ENCODE data around the gene ADCK2. TPM values are rescaled to one million over a fixed set of nuclear protein-coding genes. Genes with fewer than 3 reads are reported as not detected.
"Not testable (repeated sequence)": the region's sequence is repeated elsewhere in the genome, so short reads cannot be mapped to it uniquely, and the experiment has no call there.

The ADCK2 gene
- total and polyA plus RNA-seq, 5 donors = 11.7 to 17.9 (median 14.8) TPM

DNA sequence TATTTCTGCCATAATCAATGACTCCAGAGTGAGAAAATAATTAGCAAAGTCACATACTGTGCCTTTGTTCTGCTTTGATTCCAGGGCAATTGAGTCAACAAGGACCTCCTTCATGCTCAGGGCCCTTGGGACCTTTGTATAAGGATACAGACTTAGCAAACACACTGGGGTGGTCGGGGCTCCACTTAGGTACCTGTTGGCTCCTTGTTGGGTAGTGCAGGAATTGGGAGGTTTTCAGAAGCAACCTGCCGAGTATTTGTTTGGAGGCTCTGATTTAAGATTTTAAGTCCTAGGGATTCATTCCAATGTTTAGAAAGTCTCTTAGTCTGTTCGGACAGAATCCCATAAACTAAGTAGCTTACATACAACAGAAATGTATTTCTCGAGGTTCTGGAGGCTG is 3.0 kb downstream of the ADCK2 start:
- no peaks in the 10 kb centered on the region for H3K9me3 ChIP-seq (ENCODE audit: control insufficient read depth, low read length)
- H3K27ac ChIP-seq (ENCODE audit: low read length) = no peak overlapping the region
- H3K4me3 ChIP-seq (ENCODE audit: low read length) = no peak overlapping the region
- no peak for DNase-seq
- no peaks in the 10 kb centered on the region for H3K27me3 ChIP-seq (ENCODE audit: control insufficient read depth, insufficient read depth)
- no peaks in the 10 kb centered on the region for H3K4me1 ChIP-seq (ENCODE audit: control insufficient read depth, insufficient read depth, low read length)
- intact Hi-C loops (cut with DNase I) = no loop called here
- WGBS = 86% methylated on average over 4 of the region's 4 CpGs
- ATAC-seq = no peak

DNA sequence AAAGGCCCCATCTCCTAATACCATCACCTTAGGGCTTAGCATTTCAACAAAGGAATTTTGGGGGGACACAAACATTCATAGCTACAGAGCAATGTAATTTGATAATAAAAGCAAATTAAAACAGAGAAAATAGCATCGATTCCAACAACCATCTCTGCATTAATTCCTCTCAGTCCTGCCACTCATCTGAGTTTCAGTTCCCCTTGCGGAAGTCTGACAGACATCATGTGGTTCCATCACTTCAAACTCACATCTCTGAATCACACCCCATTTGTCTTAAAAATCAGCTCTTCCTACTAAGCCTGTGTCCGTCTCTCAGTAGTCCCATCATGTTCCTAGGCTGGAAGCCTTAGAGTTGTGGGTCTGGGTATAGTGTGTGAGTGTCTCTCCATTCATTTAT is 3.6 kb downstream of the ADCK2 start:
- WGBS = 85% methylated on average over 3 of the region's 3 CpGs
- no peaks in the 10 kb centered on the region for H3K4me1 ChIP-seq (ENCODE audit: control insufficient read depth, insufficient read depth, low read length)
- H3K9me3 ChIP-seq (ENCODE audit: control insufficient read depth, low read length) = no peaks in the 10 kb centered on the region
- intact Hi-C loops (cut with DNase I) = no loop called here
- ATAC-seq (no peak), DNase-seq (no peak)
- H3K27ac ChIP-seq (ENCODE audit: low read length) = no peak overlapping the region
- H3K4me3 ChIP-seq (ENCODE audit: low read length) = no peak overlapping the region
- H3K27me3 ChIP-seq (ENCODE audit: control insufficient read depth, insufficient read depth) = no peaks in the 10 kb centered on the region

DNA sequence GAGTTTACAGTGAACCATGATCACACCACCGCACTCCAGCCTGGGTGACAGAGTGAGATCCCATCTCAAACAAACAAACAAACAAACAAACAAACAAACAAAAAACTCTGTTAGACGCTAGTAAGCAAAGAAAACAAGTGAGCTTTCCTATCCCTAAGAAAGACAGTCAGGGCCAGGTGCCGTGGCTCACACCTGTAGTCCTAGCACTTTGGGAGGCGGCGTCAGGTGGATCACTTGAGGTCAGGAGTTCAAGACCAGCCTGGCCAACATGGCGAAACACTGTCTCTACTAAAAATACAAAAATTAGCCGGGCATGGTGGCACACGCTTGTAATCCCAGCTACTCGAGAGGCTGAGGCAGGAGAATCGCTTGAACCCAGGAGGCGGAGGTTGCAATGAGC is 4.2 kb downstream of the ADCK2 start:
- H3K9me3 ChIP-seq (ENCODE audit: control insufficient read depth, low read length); ATAC-seq; H3K4me1 ChIP-seq (ENCODE audit: control insufficient read depth, insufficient read depth, low read length); H3K27me3 ChIP-seq (ENCODE audit: control insufficient read depth, insufficient read depth); H3K27ac ChIP-seq (ENCODE audit: low read length); H3K4me3 ChIP-seq (ENCODE audit: low read length); intact Hi-C loops (cut with DNase I): not testable (repeated sequence)
- peak in 1 of 3 donors; percentile 34 for DNase-seq
- WGBS = 97% methylated on average over 11 of the region's 11 CpGs

DNA sequence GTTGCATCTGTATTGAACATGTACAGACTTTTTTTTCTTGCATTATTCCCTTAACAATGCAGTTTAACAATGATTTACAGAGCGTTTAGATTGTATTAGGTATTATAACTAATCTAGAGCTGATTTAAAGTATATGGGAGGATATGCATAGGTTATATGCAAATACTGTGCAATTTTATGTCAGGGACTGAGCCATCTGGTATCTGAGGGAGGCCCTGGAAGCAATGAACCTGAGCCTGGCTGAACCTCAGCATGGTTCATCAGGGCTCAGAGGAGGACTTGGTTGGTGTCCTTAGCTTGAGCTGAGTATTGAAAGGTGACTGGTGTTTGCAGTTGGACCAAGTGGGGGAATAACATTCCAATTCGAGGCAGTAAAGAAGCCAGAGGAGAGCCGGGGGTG is 4.8 kb downstream of the ADCK2 start:
- H3K9me3 ChIP-seq (ENCODE audit: control insufficient read depth, low read length) = no peaks in the 10 kb centered on the region
- no peaks in the 10 kb centered on the region for H3K27me3 ChIP-seq (ENCODE audit: control insufficient read depth, insufficient read depth)
- ATAC-seq (no peak), DNase-seq (no peak)
- 94% methylated on average over 3 of the region's 3 CpGs for WGBS
- intact Hi-C loops (cut with DNase I) = no loop called here
- H3K4me3 ChIP-seq (ENCODE audit: low read length) = no peak overlapping the region
- H3K27ac ChIP-seq (ENCODE audit: low read length) = no peak overlapping the region
- H3K4me1 ChIP-seq (ENCODE audit: control insufficient read depth, insufficient read depth, low read length) = no peaks in the 10 kb centered on the region

DNA sequence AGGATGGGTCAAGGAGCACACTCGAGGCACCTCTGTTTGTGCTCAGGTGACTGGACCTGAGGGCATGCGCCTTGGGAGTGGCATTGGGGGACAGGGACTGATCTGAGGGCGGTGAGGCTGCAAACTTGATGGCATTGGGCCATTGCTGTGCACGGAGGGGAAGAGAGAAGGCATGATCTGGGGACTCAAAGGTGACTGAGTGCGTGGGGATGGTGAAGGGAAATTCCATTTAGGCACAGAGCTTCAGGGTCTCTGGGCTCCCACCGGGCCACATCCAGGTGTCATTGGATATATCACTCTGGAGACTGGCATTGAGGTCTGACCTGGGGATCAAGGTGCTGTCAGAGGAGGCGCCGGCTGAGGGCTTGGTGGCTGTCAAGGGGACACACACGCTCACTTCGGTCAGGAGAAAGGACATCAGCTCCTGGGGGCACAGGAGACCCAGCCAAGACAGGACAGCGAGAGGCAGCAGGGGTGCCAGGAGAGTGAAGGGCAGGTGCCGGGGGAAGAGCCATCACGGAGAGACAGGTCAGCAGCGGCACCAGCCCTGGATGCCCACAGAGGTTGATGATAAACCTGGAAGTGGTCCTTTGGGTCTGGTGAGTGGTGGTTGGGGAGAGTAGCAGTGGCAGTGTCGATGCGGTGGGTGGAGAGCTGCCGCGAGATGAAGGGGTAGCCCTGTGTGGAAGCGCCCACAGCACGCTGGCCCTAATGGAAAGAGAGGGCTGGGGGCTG is 5.5 kb downstream of the ADCK2 start:
- no peaks in the 10 kb centered on the region for H3K9me3 ChIP-seq (ENCODE audit: control insufficient read depth, low read length)
- ATAC-seq = no peak
- H3K4me3 ChIP-seq (ENCODE audit: low read length) = no peak overlapping the region
- DNase-seq = peak in 1 of 3 donors; percentile 20
- WGBS = 92% methylated on average over 20 of the region's 20 CpGs
- intact Hi-C loops (cut with DNase I) = no loop called here
- H3K4me1 ChIP-seq (ENCODE audit: control insufficient read depth, insufficient read depth, low read length) = no peaks in the 10 kb centered on the region
- no peak overlapping the region for H3K27ac ChIP-seq (ENCODE audit: low read length)
- no peaks in the 10 kb centered on the region for H3K27me3 ChIP-seq (ENCODE audit: control insufficient read depth, insufficient read depth)

DNA sequence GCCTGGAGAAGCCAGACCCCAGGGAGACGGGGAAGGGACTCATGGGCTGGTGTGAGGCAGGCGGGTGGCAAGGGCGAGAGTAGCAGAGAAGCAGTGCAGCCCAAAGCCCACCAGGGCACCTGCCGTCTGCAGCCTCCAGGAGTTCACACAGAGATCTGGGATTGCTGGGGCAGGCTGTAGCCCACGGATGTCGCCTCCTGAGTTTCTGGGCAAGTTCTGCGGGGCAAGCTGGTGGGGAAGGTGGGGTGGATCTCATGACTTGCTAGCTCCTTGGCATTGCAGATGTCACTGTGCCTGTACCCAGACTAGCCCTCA is 6.0 kb downstream of the ADCK2 start:
- intact Hi-C loops (cut with DNase I) = no loop called here
- Histone ChIP-seq H3K4me3 (ENCODE audit: low read length) (no peak overlapping the region), H3K4me1 (ENCODE audit: control insufficient read depth, insufficient read depth, low read length) (no peaks in the 10 kb centered on the region), H3K9me3 (ENCODE audit: control insufficient read depth, low read length) (no peaks in the 10 kb centered on the region), H3K27me3 (ENCODE audit: control insufficient read depth, insufficient read depth) (no peaks in the 10 kb centered on the region), H3K27ac (ENCODE audit: low read length) (no peak overlapping the region)
- no peak for DNase-seq
- 93% methylated on average over 7 of the region's 7 CpGs for WGBS
- ATAC-seq = no peak

DNA sequence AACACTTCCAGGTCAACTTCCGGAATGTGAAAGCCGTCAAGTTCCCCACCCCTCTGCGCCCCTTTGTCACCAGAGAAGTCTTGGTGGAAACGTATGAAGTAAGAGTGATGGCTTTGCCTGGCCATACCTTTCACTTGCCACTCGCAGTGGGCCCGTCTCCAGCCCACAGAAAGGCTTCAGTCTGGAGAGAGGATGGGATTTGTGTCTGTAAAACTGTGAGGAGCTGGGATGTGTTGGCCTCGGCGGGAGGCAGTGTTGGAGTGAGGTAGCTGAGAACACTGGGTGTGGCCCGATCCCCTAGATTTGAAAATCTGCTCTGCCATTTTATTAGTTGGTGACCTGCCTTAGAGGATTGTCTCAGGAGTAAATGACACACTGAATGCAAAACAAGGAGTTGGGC is 6.4 kb downstream of the ADCK2 start:
- no peak for DNase-seq
- 91% methylated on average over 9 of the region's 9 CpGs for WGBS
- intact Hi-C loops (cut with DNase I) = no loop called here

DNA sequence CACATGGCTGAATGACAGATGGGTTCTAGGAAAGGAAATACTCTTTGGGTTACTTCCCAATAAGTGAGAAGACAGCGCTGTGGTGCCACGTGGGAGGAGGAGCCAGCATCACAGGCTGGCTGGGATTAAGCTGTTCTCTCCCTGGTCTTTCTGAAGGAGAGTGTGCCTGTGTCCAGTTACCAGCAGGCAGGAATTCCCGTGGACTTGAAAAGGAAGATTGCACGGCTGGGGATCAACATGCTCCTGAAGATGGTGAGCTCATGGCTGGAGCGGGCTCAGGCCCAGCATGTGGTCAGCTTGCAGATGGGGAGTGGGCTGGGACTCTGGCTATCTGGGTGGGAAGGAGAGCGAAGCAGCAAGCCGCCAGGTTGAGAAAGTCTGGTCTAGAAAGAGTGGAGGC is 8.1 kb downstream of the ADCK2 start:
- 88% methylated on average over 7 of the region's 7 CpGs for WGBS
- no peaks in the 10 kb centered on the region for H3K27me3 ChIP-seq (ENCODE audit: control insufficient read depth, insufficient read depth)
- ATAC-seq (no peak), DNase-seq (no peak)
- H3K9me3 ChIP-seq (ENCODE audit: control insufficient read depth, low read length) = no peaks in the 10 kb centered on the region
- no peak overlapping the region for H3K27ac ChIP-seq (ENCODE audit: low read length)
- H3K4me1 ChIP-seq (ENCODE audit: control insufficient read depth, insufficient read depth, low read length) = no peaks in the 10 kb centered on the region
- no peak overlapping the region for H3K4me3 ChIP-seq (ENCODE audit: low read length)
- intact Hi-C loops (cut with DNase I) = no loop called here

More for the DNA sequence above, 6.4 kb downstream of the ADCK2 start:
- no peaks in the 10 kb centered on the region for H3K27me3 ChIP-seq (ENCODE audit: control insufficient read depth, insufficient read depth)
- H3K27ac ChIP-seq (ENCODE audit: low read length) = no peak overlapping the region
- H3K4me3 ChIP-seq (ENCODE audit: low read length) = no peak overlapping the region
- H3K9me3 ChIP-seq (ENCODE audit: control insufficient read depth, low read length) = no peaks in the 10 kb centered on the region
- ATAC-seq = no peak
- H3K4me1 ChIP-seq (ENCODE audit: control insufficient read depth, insufficient read depth, low read length) = no peaks in the 10 kb centered on the region

DNA sequence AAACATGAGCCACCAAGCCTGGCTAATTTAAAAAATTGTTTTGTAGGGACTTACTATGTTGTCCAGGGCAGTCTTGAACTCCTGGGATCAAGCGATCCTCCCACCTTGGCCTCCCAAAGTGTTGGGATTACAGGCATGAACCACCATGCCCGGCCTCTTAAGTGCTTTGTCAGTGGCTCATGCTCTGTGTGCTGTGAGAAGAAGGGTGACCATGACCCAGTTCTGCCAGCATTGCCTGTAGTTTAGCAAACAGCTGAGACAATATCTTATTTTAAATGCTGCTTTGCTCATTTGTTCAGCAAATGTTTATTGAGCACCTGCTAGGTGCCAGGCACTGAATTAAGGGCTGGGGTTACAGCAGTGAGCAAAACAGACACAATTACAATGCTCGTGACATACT is 9.0 kb downstream of the ADCK2 start:
- DNase-seq (no peak), ATAC-seq (no peak)
- no peak overlapping the region for H3K27ac ChIP-seq (ENCODE audit: low read length)
- H3K4me3 ChIP-seq (ENCODE audit: low read length) = no peak overlapping the region
- H3K27me3 ChIP-seq (ENCODE audit: control insufficient read depth, insufficient read depth) = no peaks in the 10 kb centered on the region
- H3K9me3 ChIP-seq (ENCODE audit: control insufficient read depth, low read length) = no peaks in the 10 kb centered on the region
- intact Hi-C loops (cut with DNase I) = no loop called here
- WGBS = 97% methylated on average over 3 of the region's 3 CpGs
- no peaks in the 10 kb centered on the region for H3K4me1 ChIP-seq (ENCODE audit: control insufficient read depth, insufficient read depth, low read length)

DNA sequence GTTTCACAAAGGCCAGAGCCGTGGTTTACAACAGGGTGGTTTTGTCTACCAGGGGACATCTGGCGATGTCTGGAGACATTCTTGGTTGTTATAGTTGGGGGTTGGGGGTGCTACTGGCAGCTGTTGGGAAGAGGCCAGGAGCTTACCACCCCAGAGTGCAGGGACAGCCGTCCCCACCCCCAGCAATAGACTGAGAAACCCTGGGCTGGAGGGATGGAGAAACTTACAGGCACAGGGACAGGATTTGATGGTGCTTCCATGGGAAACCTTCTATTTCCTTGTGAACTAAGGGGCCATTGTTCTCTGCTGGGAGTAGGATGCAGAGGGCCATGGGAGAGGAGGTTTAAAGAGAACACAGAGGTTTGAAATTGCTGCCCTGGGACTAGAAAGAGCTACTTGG is 10.9 kb downstream of the ADCK2 start:
- intact Hi-C loops (cut with DNase I) = no loop called here
- Histone ChIP-seq H3K4me1 (ENCODE audit: control insufficient read depth, insufficient read depth, low read length) (no peaks in the 10 kb centered on the region), H3K27me3 (ENCODE audit: control insufficient read depth, insufficient read depth) (no peaks in the 10 kb centered on the region), H3K4me3 (ENCODE audit: low read length) (no peak overlapping the region), H3K27ac (ENCODE audit: low read length) (no peak overlapping the region), H3K9me3 (ENCODE audit: control insufficient read depth, low read length) (no peaks in the 10 kb centered on the region)
- DNase-seq = peak in 1 of 3 donors; percentile 22
- 78% methylated on average over 3 of the region's 3 CpGs for WGBS
- no peak for ATAC-seq

DNA sequence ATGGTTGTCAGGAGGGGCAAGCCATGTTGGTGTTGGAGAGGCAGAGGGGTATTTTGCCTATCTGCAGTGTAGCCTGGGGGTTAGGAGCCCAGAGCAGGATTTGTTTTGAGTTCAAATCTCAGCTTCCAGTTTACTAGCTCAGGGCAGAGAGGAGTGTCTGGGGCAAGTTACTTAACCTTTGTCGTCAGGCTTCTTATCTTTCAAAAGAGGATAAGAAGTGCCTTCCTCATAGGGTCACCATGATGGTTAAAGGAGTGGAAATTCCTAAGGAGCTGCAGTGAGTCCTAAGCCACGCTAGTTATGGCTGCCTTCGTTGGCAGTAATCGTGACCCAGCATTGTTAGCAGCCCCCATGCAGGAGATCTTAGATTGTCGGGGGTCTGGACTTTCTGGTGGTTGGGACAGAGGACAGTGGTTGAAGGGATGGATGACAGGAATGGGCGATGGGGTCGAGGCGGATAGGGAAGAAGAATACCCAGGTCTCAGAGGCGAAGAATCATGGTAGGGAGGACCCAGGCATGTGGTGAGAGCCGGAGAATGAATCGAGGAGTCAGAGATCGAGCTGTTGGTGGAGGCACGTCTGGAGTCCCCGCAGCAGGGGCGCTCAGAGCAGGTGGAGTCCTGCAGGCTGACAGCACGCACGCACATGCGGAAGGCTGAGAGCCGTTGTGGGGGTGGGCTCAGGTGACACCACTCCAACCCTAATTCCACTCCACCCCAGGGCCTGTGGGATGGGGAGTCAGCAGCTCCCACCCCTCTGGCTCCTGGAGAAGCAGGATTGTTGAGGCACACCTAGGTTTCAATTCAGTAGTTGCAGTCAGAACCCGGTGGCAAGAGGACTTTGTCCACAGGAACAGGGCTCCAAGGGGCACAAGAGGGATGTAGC is 11.6 kb downstream of the ADCK2 start:
- Histone ChIP-seq H3K4me3 (ENCODE audit: low read length) (no peak overlapping the region), H3K9me3 (ENCODE audit: control insufficient read depth, low read length) (no peaks in the 10 kb centered on the region), H3K27me3 (ENCODE audit: control insufficient read depth, insufficient read depth) (no peaks in the 10 kb centered on the region), H3K4me1 (ENCODE audit: control insufficient read depth, insufficient read depth, low read length) (no peaks in the 10 kb centered on the region), H3K27ac (ENCODE audit: low read length) (no peak overlapping the region)
- WGBS = 89% methylated on average over 20 of the region's 20 CpGs
- intact Hi-C loops (cut with DNase I) = no loop called here
- DNase-seq = peak in 1 of 3 donors; percentile 13
- peak in 1 of 2 donors; percentile 37 for ATAC-seq

Data from right cardiac atrium (tissue), 5 donors.